GM19240 (cell line): ENCODE measurements around the gene PPP1R3E.

Experiments used
- DNase-seq: peaks from one replicate; pipeline ENCODE4 v3.0.0; 2011; ENCODE audit warnings: low spot score; ENCODE audit not compliant: insufficient read length

Gene PPP1R3E

DNA sequence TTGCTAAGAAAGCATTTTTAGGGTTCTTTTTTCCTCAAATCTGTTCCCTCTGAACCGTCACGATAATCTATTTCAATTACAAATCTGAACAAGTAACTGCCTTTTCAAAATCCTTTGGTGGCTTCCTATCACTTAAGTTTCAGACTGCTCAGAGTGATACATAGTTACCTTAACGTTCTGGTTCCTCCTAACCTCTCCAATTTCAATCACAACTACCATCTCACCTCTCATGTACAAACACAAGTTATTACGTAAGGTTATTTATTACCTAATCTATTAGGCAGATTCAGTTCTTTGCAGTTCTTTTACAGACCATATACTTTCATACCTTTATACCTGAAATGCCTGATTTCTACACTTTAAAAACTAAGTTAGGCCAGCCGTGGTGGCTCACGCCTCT, 52.8 kb downstream of the PPP1R3E start:
- DNase-seq: no peak

DNA sequence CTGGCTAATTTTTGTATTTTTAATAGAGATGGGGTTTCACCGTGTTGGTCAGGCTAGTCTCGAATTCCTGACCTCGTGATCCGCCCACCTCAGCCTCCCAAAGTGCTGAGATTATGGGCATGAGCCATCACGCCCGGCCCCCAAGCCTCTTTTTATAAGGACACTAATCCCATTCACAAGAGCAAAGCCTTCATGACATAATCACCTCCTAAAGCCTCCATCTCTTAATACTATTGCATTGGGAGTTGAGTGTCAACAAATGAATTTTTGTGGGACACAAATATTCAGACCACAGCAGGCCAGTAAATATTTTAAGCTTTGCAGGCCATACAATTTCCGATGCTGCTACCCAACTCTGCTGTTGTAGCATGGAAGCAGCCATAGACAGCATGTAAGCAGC, 54.1 kb downstream of the PPP1R3E start:
- DNase-seq: no peak
